RKO (cell line): ENCODE data around the gene RPL13.

Experiments used
- DNase-seq: peaks from one replicate; pipeline ENCODE4 v3.0.0-alpha.2; 2016; ENCODE audit warnings: low spot score

RPL13 gene

DNA sequence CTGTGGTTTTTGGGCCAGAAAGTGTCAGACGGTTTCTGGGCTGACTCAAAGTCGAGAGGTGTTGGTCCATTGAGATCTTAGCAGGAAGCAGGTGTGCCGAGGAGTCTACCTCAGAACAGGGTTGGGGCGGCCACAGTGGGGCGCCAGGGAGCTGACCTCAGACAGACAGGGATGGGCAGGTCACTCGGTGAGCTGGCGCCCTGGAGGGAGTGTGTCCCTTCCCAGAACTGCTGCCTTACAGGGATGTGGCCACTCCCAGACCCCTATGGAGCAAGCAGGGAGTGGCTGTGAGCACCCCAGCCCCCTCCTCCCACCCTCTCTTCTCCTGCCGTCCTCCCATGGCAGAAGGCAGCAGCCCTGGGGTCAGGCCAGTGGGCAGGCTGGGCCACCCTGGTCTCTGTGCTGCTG, 39.0 kb downstream of the RPL13 start:
- DNase-seq: peak; percentile 57

DNA sequence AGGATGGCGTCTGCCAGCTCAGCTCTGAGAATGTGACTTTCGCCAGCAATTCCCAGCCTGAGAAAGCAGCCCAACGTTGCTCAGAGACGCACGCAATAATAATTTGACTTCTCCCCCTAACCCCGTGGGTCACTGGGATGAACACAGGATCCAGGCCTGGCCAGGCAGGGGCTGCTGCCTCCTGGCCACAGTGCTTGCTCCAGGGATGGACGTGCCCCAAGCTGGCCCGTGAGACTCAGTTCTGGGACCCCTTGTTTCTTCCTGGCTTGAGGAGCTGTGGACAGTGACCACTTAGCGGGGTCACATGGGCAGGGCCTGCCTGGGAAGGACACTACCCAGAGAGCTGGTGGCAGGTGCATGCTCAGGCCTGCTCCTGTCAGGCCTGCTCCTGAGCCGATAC, 39.4 kb downstream of the RPL13 start:
- no peak for DNase-seq

DNA sequence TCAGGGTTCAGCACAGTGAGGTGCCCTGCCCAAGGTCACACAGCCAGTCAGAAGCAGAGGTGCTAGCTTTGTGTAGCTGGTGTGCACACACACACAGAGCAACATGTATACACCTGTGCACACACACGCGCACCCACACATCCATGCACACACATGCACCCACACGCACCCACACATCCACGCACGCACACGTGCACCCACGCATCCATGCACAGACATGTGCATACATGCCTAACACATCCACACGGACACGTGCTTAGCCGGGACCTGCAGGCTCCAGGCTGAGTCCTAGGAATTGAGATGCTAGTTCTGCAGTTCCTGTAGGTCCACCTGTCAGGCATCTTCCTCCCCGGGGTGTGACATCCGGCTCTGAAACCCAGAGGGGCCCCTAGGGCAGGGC, 39.9 kb downstream of the RPL13 start:
- DNase-seq: no peak

DNA sequence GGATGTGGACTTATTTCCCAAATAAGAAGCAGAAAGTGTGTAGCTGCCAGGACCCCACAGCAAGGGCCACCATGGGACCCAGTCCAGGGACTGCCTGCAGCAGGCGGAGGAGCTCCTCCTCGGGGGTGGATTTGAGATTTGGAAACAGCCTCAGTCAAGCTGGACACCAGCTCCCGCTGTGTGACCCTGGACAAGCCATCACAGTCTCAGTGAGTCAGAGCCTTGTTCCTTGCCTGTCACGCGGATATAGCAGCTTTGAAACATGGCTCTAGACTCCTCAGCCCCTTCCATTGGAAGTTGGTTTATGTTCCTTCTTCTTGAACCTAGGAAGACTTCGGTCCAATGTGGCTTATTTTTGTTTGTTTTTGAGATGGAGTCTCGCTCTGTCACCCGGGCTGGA, 40.5 kb downstream of the RPL13 start:
- no peak for DNase-seq

DNA sequence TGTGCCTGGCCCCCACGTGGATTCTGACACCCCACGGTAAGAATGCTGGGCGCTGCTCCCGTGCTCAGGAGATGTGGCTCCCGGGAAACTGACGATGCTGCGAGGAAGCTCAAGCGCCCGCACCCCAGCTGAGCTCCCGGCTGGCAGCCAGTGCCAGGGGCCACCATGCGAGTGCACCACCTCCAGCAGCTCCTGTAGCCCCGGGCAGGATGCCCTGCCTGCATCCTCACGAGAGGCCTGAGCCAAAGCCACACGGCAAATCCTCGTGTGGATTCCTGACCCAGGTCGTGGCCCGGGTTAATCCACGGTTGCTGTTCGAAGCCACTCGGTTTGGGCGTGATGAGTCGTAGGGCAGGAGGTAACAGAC, 41.4 kb downstream of the RPL13 start:
- DNase-seq: no peak

DNA sequence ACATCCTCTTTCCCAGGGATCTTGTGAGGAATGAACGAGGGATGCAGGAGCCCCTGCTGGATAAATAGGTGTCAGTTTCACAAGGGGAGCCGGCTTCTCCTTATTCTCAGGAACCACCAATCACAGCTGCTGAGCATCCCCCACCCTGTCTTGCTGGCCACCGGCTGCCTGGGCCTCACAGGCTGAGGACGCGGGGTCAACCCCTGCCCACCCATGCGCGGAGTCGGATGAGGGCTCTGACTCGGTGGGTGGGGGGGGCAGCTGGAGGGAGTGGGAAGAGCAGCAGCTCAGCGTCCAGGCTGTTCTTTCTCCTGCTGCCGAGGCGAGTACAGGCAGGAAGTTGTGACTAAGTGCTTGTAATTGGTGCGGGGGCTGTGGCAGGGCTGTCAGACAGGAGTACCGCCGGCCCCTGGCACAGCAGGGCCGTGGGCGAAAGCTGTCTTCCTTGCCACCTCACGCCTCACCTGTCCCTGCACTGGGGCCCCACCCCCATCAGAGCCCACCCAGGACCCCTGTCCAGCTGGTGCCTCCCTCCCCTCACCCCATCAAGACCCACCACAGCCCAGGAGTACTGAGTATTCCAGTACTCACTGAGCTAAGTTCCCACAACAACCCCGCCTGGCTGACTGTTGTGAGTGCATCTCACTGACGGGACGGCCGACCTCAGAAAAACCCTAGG, 41.9 kb downstream of the RPL13 start:
- peak; percentile 93 for DNase-seq

DNA sequence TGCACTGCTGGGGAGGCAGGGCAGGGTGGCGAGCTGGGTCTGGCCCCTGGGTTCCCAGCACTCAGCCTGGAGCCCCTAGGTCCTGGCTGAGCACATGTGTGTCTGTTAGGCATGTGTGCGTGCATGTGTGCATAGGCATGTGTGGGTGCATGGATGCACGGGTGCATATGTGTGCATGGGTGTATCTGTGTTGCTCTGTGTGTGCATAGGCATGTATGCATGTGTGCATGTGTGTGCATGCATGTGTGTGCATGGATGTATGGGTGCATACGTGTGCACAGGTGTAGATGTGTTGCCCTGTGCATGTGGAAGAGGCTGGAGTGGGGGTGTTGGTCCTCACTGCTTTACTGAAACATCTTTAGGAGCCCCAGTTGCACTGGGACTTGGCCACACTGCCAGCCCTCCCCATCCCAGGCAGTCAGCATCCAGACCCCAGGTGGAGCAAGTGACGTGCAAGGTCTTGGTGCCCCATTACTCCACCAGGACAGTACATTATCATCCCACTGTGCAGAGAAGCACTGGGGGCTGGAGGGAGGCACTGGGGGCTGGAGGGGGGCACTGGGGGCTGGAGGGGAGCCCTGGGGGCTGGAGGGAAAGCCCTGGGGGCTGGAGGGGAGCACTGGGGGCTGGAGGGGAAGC, 42.6 kb downstream of the RPL13 start:
- no peak for DNase-seq

DNA sequence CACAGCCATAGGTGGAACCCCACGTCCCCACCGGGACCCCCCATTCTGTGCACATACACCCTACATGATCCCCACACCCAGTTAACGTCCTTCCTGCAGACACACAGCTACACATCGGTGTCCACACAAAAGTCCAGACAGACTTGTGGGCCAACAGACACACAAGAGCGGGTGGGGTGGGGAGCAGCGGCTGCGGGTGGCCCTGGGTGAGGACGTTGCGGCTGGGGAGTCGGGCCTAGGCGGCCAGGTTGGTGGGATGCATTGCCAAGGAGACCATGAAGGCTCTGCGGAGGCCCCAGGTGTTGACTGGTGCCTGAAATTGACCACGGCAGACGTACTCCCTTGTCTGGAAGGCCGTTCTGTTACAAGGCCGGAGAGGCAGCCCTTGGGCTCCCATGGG, 44.3 kb downstream of the RPL13 start:
- DNase-seq: no peak

DNA sequence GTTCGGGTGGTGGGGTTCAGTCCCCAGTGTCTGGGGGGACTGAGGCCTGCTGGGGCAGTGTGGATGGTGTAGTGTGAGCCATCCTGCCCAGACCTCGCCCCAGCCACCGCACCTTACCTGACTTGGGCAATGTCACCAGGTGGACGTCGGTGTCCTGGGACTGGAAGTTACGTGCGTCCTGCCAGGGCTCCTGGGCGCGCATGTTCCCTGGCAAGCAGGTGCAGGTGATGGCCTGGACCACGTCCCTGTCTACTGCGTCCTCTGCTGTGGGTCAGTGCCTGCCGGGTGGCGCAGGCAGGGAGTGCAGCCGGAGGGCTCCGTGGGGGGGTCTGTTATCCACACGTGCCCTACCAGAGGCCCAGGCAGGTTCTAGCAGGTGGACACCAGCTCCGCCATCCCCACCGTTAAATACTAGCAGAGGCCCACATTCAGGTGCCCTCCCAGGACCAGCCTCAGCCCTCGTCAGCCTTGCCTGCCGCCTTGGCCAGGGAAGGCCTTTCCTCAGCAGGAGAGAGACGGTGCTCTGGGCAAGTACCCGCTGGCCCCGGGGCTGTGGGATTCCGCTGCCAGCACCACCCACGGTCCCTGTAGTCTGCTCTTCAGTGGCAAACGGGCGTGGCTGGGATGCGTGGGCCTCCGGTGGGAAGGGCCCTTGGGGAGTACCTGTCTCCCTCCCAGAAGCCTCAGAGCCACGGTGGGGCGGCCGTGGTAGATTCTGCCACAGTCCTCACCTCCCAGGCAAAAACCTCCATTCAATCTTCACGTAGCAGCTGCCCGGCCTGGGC, 44.9 kb downstream of the RPL13 start:
- no peak for DNase-seq

DNA sequence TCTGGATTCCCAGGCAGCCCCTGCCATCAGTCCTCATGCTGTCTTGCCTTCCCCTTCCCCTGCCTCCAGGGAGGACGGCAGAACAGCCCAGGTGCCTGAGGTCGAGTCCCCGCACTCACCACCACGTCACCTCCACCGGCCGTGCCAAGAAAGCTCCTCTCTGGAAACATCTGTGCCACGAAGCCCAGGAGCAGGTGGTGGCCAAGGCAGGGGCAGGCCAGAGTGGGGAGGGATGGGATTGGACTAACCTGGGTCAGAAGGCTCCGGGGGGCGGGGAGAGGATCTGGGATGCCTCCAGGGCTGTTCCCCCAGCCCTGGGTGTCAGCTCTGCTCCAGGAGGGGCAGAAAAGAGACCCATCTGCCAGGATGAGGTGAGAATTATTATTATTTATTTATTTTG, 45.5 kb downstream of the RPL13 start:
- DNase-seq: no peak

DNA sequence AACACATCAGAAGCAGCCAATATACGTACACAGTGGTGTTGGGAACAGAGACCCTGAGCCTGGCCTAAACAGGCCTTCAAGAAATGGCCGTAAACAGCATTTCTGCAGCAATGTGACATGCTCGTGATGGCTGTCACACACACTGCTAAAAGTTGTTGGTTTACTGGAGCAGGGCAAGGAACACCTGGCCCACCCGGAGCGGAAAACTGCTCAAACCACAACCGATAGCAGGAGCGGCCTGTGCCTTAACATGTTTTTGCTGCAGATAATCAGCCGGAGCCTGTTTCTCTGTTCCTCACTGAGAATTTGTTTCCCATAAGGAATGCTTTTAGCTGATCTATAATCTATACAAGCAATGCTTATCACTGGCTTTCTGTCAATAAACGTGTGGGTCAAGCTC, 47.0 kb downstream of the RPL13 start:
- DNase-seq: no peak

DNA sequence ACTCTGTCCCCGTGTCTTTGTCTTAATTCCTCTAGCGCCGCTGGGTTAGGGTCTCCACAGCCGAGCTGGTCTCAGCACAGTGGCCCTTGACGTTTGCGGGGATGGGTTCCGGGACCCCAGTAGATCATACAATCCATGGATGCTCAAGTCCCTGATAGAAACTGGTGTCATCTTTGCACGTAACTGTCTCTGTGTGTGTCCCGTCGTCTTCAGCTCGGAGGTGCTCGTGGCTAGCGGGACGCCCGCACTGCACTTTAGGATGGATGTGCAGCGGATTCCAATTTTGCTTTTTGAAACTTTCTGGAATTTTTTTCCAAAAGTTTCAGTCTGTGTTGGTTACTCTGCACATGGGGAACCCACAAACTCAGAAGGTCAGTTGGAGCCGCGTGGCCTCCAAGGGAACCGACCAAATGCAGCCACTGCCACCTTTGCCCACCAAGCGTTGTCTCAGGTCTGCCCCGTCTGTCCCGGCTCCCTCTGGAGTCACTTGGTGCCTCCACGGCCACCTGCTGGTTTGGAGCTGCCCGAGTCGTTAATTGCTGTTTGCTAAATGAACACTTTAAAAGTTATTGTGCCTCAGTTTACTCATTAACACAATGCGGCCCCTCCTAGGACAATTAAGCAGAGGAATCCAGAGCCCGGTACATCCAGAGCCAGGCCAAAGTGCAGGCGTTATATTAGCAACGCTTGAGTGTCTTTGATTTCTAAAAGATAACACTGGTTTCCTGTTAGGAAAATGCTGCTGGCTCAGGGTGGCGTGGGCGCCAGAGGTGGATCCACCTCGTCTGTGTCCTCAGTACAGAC, 47.7 kb downstream of the RPL13 start:
- no peak for DNase-seq

DNA sequence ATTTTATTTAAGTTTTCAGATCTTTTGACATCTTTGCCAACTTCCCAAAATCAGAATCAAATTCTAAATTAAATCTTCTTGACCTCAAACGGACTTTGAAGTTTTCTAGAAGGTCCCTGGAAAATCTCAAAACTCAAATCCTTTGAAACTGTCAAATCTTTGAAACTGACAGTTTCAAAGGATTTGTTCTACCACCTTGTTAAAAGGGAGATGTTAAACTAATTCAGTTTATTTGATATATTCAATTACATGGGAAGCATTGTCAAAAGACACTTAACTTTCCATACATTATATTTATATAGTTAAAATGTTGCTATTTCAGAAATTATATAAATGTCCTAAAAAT, 49.6 kb downstream of the RPL13 start:
- DNase-seq: no peak

DNA sequence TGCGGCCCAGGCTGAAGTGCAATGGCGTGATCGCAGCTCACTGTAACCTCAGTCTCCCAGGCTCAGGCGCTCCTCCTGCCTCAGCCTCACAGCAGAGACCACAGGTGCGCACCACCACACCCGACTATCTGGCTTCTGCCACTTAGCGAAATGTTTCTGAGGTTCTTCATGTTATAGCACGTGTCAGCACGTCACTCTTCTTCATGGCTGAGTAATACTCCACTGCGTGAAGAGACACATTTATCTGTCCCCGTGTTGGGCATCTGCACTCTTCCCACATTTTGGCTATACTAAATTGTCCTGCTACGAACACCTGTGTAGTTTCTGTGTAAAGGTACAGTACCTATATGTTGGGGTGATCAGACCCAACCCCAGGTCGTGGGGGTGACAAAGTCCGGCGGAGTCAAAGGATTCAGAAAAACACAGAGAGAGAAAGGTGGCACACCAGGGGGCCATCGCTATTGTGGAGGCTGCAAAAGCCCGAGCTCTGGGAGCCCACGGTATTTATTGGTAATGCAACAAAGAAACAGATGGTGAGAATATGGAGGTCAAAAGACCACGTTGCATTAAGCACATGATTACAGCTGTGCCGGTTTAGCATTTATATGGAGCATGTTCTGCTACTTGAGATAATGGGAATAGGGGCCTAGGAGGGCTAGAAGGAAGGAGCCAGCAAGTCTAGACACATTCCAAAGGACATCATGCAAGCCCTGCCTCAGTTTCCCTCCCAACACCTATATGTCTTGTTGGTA, 52.1 kb downstream of the RPL13 start:
- DNase-seq: no peak

DNA sequence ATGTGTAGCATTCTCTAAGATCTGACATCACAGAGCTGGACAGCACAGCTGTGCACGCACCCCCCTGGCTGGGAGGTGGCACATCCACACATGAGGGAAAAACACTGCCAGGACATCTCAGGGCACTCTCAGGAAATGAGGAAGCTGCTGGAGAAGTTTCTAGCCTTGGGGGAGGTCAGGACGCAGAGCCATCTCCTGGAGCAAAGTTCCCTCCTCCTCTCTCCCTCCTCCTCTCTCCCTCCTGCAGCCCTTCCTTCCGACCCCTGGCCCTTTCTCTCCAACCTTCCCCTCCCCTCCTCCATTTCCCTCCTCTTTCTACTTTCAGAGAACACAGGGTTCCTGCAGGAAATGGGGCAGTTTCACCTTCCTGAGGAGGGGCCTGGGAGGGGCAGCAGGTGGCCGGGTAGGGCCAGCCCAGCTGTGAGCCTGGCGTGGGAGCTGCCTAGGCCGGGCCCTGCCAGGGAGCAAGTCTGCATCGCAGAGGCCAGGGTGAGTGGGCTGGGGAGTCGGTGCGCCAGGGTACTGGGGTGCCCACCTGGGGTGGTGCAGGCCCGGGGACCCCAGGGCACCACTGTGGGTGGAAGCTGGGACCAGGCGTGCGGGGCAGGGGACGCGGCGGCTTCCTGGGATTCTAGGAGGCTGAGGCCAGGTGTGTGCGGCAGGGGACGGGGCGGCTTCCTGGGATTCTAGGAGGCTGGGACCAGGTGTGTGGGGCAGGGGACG, 52.9 kb downstream of the RPL13 start, which contains the start of gene DPEP1:
DPEP1 (plus strand) TSS at position 412 of the 723 bp plus-strand sequence. CDS start 16,769 bp downstream, outside the sequence.
- no peak for DNase-seq

DNA sequence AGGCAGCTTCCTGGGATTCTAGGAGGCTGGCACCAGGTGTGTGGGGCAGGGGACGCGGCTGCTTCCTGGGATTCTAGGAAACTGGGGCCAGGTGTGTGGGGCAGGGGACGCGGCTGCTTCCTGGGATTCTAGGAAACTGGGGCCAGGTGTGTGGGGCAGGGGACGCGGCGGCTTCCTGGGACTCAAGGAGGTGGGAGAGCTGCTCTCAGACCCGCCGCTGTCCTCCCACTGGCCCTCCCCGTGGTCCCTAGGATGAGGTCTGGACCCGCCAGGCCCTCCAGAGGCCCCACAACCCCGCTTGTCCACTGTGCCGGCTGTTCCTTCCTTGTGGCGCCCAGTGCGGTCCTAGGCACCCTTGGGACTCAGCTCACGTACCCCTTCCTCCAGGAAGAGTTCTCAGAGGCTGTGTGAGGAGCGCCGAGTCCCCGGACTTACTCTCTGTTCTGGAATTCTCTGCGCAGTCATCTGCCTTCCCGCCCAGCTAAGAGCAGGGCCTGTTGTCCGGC, 53.5 kb downstream of the RPL13 start:
- no peak for DNase-seq
